Neural progenitor cell (in vitro differentiated cells): ENCODE measurements around the gene SEMA7A. TPM values are rescaled to one million over a fixed set of nuclear protein-coding genes. Genes with fewer than 3 reads are reported as not detected.

ENCODE experiments used
- DNase-seq: peaks from one replicate; pipeline ENCODE4 v3.0.0-alpha.2; 2016; ENCODE audit warnings: low spot score
- H2AFZ ChIP-seq: fragments of 200-600 bp; sonication (generic); replicated peaks from 2 replicates; pipeline ENCODE4 v1.6.1; 2016; ENCODE audit warnings: antibody characterized with exemption
- H3F3A ChIP-seq: fragments of 200-600 bp; sonication (generic); 2 replicates; pipeline ENCODE4 v1.6.1; 2016; ENCODE audit warnings: antibody characterized with exemption, low read depth
- H3K27ac ChIP-seq: fragments of 200-600 bp; sonication (generic); 2 replicates; pipeline ENCODE4 v1.5.1; 2016; ENCODE audit warnings: mild to moderate bottlenecking
- H3K27me3 ChIP-seq: fragments of 200-600 bp; sonication (generic); 2 replicates; pipeline ENCODE4 v1.6.1; 2016; ENCODE audit warnings: mild to moderate bottlenecking, moderate library complexity
- H3K36me3 ChIP-seq: fragments of 200-600 bp; sonication (generic); 2 replicates; pipeline ENCODE4 v1.5.1; 2016
- H3K4me1 ChIP-seq: fragments of 200-600 bp; sonication (generic); 2 replicates; pipeline ENCODE4 v1.6.1; 2016; ENCODE audit warnings: mixed run types
- H3K4me2 ChIP-seq: fragments of 200-600 bp; sonication (generic); 2 replicates; pipeline ENCODE4 v1.6.1; 2016
- H3K4me3 ChIP-seq: fragments of 200-600 bp; sonication (generic); 2 replicates; pipeline ENCODE4 v1.5.1; 2016
- H3K79me2 ChIP-seq: fragments of 200-600 bp; sonication (generic); 2 replicates; pipeline ENCODE4 v1.6.1; 2016; ENCODE audit warnings: low read depth
- H3K9ac ChIP-seq: fragments of 200-600 bp; sonication (generic); 2 replicates; pipeline ENCODE4 v1.6.1; 2016
- H3K9me3 ChIP-seq: fragments of 200-600 bp; sonication (generic); 2 replicates; pipeline ENCODE4 v1.5.1; 2016; ENCODE audit warnings: low read depth
- H4K20me1 ChIP-seq: fragments of 200-600 bp; sonication (generic); 2 replicates; pipeline ENCODE4 v1.6.1; 2016; ENCODE audit warnings: low read depth
- H3K27ac Mint-ChIP-seq: 3 replicates; pipeline ENCODE4 v1.8.0; 2021; ENCODE audit warnings: mixed read lengths
- H3K27me3 Mint-ChIP-seq: 2 replicates; pipeline ENCODE4 v1.8.0; 2022; ENCODE audit warnings: low read depth, mild to moderate bottlenecking, inconsistent platforms, moderate library complexity, mixed read lengths; ENCODE audit not compliant: insufficient read depth
- H3K36me3 Mint-ChIP-seq: 3 replicates; pipeline ENCODE4 v1.8.0; 2021; ENCODE audit warnings: mixed read lengths
- H3K4me1 Mint-ChIP-seq: 3 replicates; pipeline ENCODE4 v1.8.0; 2021; ENCODE audit warnings: mixed read lengths
- H3K4me3 Mint-ChIP-seq: 3 replicates; pipeline ENCODE4 v1.8.0; 2021; ENCODE audit warnings: mild to moderate bottlenecking, moderate library complexity, mixed read lengths
- H3K9me3 Mint-ChIP-seq: 3 replicates; pipeline ENCODE4 v1.8.0; 2020; ENCODE audit warnings: mixed read lengths
- CTCF ChIP-seq: fragments of 200-600 bp; sonication (generic); IDR thresholded peaks from 2 replicates; pipeline ENCODE4 v1.5.1; 2017; ENCODE audit warnings: antibody characterized with exemption, mild to moderate bottlenecking
- EZH2 ChIP-seq: fragments of 200-600 bp; sonication (generic); IDR thresholded peaks from 2 replicates; pipeline ENCODE4 v1.6.1; 2017; ENCODE audit warnings: antibody characterized with exemption, mild to moderate bottlenecking, moderate library complexity
- EZH2phosphoT487 ChIP-seq: fragments of 200-600 bp; sonication (generic); IDR thresholded peaks from 2 replicates; pipeline ENCODE4 v1.6.1; 2017; ENCODE audit warnings: antibody characterized with exemption
- total RNA-seq: library from RNA; depleted of rRNA; stranded (reverse); fragments of >200 nt; gene quantifications from 2 replicates; pipeline ENCODE4 v1.2.3, GENCODE V29; 2015; ENCODE audit warnings: low replicate concordance

SEMA7A gene
- total RNA-seq, 1 donor from 2014 or later: 3.5 TPM

GRCh38 chr15:74375303-74375693 is 58.5 kb downstream of the SEMA7A start:
- TF ChIP-seq EZH2phosphoT487 (no peak), CTCF (peak; percentile 91), EZH2 (no peak)
- Histone ChIP-seq H3K27ac (no peak overlapping the region), H3K36me3 (no peaks in the 10 kb centered on the region), H3K9ac (no peak overlapping the region), H3K9me3 (no peaks in the 10 kb centered on the region), H2AFZ (no peak overlapping the region), H3K4me3 (no peak overlapping the region), H4K20me1 (no peaks in the 10 kb centered on the region), H3K79me2 (no peaks in the 10 kb centered on the region), H3K4me2 (no peak overlapping the region), H3F3A (peaks cover 19% of the 10 kb centered on the region), H3K4me1 (peaks cover 15% of the 10 kb centered on the region), H3K27me3 (peaks cover 27% of the 10 kb centered on the region)
- peaks cover 21% of the 10 kb centered on the region for H3K4me1 Mint-ChIP-seq
- DNase-seq: peak; percentile 86
- H3K27me3 Mint-ChIP-seq: peaks cover 17% of the 10 kb centered on the region
- H3K4me3 Mint-ChIP-seq: peak overlapping the region; percentile 86
- no peaks in the 10 kb centered on the region for H3K36me3 Mint-ChIP-seq
- H3K9me3 Mint-ChIP-seq: no peaks in the 10 kb centered on the region
- no peak overlapping the region for H3K27ac Mint-ChIP-seq

GRCh38 chr15:74374648-74375302 is 59.0 kb downstream of the SEMA7A start:
- no peak overlapping the region for H3K27ac Mint-ChIP-seq
- TF ChIP-seq CTCF (no peak), EZH2phosphoT487 (no peak), EZH2 (no peak)
- H3K4me3 Mint-ChIP-seq: peak overlapping the region; percentile 86
- no peaks in the 10 kb centered on the region for H3K79me2 ChIP-seq
- no peak overlapping the region for H3K27ac ChIP-seq
- peaks cover 19% of the 10 kb centered on the region for H3F3A ChIP-seq
- H3K4me1 ChIP-seq: peaks cover 19% of the 10 kb centered on the region
- H3K27me3 ChIP-seq: peaks cover 32% of the 10 kb centered on the region
- H3K36me3 ChIP-seq: no peaks in the 10 kb centered on the region
- peak overlapping the region; percentile 65 for H3K4me3 ChIP-seq
- no peak for DNase-seq
- no peaks in the 10 kb centered on the region for H3K9me3 Mint-ChIP-seq
- no peaks in the 10 kb centered on the region for H3K9me3 ChIP-seq
- H2AFZ ChIP-seq: no peak overlapping the region
- H3K4me2 ChIP-seq: peak overlapping the region; percentile 96
- H4K20me1 ChIP-seq: no peaks in the 10 kb centered on the region
- H3K36me3 Mint-ChIP-seq: no peaks in the 10 kb centered on the region
- H3K4me1 Mint-ChIP-seq: peaks cover 25% of the 10 kb centered on the region
- peaks cover 20% of the 10 kb centered on the region for H3K27me3 Mint-ChIP-seq
- H3K9ac ChIP-seq: no peak overlapping the region

- H3K4me3 Mint-ChIP-seq: peak overlapping the region; percentile 86
- H3K4me3 ChIP-seq: peak overlapping the region; percentile 65
- H3K9me3 Mint-ChIP-seq: no peaks in the 10 kb centered on the region
- peaks cover 19% of the 10 kb centered on the region for H3K4me1 ChIP-seq
- H3K27me3 ChIP-seq: peaks cover 38% of the 10 kb centered on the region
- peak; percentile 95 for DNase-seq
- peak overlapping the region; percentile 96 for H3K4me2 ChIP-seq
- peaks cover 24% of the 10 kb centered on the region for H3K4me1 Mint-ChIP-seq
- no peaks in the 10 kb centered on the region for H3K36me3 Mint-ChIP-seq
- H3F3A ChIP-seq: peaks cover 19% of the 10 kb centered on the region
- no peak overlapping the region for H3K9ac ChIP-seq
- TF ChIP-seq EZH2 (no peak), CTCF (peak; percentile 92)
- peaks cover 23% of the 10 kb centered on the region for H3K27me3 Mint-ChIP-seq
- H4K20me1 ChIP-seq: no peaks in the 10 kb centered on the region
- no peaks in the 10 kb centered on the region for H3K36me3 ChIP-seq
- H3K27ac ChIP-seq: no peak overlapping the region
- no peaks in the 10 kb centered on the region for H3K79me2 ChIP-seq
- H3K27ac Mint-ChIP-seq: no peak overlapping the region
- peak overlapping the region; percentile 91 for H2AFZ ChIP-seq
- no peaks in the 10 kb centered on the region for H3K9me3 ChIP-seq
These were observed 59.8 kb downstream of the SEMA7A start for GRCh38 chr15:74373731-74374647.
